GM21737 (cell line): ENCODE data around the gene MEIOB.
A peak's percentile ranks its signal among the peaks of the same experiment; 100 is the strongest.

Experiments used
- ATAC-seq: cut with Tn5 transposase; IDR thresholded peaks from one replicate; pipeline ENCODE4 v1.9.1; 2021; ENCODE audit warnings: mild to moderate bottlenecking, moderate library complexity; ENCODE audit not compliant: unreplicated experiment

Gene MEIOB

DNA sequence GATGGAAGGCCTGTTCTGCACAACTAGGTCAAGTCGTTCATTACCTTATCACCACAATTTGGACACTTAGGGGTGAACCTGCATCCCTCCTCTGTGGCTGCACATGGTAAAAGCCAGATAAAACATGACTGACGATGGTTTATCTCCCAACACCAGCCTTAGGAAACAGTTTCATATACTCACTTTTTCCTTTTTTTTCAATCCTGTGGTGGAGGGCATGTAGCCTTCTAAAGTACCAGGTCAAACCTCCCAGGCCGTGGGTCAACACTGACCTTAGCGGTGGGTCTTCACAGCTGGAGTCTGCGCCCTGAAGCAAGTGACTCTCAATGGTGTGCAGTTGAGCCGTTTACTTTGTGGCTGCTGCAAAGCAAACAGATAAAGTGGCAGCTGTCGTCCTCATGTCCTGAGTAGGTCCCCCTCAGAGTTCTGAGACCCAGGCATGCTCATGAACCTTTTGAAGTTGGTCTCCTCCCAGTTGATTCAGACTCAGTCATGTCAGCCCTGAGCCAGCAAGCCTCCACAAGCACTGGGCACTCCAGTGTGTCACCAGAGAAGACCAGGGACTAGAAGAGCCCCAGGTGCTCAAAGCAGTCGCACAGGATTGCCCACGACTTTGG lies 39.0 kb downstream of the MEIOB start:
- ATAC-seq, result no peak

DNA sequence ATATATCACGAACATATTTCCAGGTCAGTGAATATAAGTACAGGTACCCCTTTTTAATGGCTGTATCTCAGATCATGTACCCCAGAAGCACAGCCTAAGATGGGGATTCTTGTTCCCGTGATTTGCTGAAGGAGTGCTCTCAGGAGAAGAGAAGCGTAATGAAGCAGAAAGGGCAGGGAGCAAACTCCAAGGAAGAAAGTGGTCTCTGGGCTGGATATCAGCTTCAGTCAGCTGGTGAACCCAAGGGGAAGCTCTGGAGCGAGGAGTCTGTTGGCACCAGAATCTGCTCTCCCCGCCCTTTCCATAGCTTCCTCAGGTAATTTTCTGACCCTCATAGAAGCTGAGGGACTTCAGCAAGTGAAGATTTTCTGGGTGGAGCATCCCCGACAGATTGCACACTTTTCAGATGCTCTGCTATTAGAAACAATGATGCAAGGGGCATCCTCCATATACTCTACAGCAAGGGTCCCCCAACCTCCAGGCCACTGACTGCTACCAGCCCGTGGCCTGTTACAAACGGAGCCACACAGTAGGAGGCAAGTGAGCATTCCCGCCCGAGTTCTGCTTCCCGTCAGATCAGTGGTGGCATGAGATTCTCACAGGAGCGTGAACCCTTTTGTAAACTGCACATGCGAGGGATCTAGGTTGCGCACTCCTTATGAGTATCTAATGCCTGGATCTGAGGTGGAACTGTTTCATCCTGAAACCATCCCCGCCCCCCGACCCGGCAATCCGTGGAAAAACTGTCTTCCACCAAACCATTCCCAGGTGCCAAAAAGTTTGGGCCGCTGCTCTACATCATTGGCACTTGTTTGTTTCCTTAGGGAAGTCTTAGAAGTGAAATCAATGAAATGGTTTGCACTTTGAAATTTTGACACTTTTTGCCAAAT lies 40.5 kb downstream of the MEIOB start:
- no peak for ATAC-seq

DNA sequence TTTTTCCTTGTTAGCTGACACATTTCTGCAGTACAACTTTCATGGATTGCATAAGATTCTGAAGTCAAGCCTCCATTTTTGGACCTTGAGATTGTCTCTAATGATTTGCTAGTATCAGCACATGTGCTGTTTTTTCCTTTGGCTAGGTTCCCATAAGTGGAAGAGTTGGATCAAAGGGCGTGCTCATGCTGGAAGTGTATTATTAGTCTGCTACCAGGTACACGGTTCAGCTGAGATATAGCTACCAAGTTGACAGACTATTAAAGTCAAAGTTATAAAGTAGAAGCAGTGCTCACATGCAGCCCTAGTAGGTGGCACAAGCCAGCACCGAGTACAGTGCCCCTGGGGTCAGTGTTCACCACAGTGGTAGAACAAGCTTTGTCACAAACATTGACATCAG lies 41.8 kb downstream of the MEIOB start:
- ATAC-seq, result no peak

DNA sequence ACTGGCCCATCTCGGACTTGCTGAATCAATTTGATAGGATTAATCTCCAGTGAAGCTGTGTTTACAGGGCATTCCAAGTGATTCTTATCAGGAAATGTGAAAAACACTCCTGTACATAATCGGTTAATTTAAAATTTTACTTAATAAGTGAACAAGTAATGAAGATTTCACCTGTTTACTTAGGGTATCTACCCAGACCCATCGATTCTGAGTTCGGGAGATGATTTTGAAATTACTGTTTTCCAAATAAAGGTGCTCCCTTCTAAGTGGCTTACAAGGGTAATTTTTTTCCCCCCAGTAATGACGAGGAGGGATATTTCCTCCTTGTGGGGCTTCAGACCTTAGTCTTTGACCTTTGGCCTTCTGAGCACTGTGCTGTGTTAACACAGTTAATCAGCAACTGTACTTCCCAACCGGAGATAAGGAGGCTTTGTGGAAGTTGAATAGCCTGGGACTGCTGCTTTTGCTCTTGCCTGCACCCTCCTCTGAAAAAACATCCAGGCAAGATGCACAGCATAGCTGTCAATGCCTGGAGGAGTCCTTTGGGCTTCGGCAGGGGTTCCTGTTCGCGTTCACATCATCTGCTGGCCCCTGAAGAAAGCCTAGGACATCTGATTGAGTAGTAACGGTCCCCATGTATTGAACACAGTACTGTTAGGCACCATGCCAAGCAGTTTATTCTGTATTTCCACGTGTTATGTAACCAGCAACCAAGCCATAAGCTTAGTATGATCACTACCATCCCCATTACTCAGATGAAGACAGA lies 43.1 kb downstream of the MEIOB start:
- ATAC-seq, result no peak

DNA sequence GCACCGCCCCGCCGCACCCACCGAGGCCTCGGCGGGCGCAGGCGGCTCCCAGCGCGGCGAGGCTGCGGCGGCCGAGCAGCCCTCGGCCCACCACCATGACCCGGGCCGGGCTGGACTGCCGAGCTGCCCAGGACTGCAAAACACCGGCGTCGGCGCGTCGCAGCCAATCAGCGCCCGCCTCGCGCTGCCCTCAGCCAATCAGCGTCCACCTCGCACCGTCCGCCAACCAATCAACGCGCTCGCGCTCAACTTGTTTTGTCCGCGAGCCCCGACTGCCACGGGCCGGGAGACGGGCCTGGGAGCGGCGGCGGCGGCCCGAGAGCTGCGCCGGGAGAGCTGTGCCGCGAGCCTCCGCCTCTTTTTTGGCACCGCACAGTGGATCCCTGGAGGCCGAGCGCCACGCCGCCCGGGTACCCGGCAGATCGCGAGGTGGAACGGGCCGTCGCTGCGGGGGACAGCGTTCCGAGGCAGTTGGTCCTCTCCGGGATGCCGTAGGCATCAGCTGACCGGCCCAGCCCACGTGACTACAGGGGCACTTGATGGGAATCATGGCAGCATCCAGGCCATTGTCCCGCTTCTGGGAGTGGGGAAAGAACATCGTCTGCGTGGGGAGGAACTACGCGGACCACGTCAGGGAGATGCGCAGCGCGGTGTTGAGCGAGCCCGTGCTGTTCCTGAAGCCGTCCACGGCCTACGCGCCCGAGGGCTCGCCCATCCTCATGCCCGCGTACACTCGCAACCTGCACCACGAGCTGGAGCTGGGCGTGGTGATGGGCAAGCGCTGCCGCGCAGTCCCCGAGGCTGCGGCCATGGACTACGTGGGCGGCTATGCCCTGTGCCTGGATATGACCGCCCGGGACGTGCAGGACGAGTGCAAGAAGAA lies 45.0 kb downstream of the MEIOB start, which contains the start of the genes FAHD1 and HAGH:
Gene FAHD1, plus strand, starts transcription at position 516 of the 883 bp plus-strand sequence. Its CDS starts 33 bp downstream, at position 549.
Gene HAGH, minus strand, starts transcription at position 135 of the 883 bp plus-strand sequence. Its CDS starts 38 bp downstream, at position 97.
- peak; percentile 76 for ATAC-seq

DNA sequence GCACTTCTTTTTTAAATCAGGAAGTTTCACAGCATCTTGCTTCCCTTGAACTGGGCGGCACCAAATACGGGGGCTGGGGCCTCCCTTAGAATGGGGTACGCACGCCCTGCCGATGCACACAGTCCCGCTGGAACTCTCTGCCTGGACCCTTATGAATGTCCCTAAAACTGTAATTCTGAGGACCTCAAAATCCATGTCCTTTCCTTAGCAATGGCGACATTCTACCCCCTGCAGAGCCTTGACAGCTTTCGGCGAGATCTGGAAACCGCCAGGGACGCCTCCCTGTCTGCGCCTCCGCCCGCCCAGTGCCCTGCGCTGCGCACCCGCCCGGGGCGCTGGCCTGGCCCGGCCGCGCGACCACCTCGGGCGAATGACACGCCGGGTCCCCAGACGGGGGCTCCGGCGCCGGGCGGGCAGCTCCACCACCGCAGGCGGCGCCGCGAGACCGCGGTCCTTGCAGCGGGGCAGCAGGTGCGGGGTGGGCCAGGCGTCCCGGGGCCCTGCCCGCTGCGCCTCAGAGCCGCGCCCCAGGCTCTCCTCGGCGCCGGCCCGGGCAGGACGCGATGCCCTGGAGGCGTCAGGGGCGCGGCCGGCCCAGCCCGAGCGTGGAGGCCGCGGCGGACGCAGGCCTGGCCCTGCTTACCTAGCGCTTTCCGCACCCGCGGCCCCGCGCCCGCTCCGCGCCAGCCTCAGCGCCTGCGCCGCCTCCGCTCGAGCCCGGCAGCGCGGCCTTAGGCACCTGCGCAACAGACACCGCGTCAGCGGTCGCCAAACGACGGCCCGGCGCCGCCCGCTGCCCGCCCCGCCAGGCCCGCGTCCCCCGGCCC lies 45.9 kb downstream of the MEIOB start:
- ATAC-seq, result peak; percentile 43

DNA sequence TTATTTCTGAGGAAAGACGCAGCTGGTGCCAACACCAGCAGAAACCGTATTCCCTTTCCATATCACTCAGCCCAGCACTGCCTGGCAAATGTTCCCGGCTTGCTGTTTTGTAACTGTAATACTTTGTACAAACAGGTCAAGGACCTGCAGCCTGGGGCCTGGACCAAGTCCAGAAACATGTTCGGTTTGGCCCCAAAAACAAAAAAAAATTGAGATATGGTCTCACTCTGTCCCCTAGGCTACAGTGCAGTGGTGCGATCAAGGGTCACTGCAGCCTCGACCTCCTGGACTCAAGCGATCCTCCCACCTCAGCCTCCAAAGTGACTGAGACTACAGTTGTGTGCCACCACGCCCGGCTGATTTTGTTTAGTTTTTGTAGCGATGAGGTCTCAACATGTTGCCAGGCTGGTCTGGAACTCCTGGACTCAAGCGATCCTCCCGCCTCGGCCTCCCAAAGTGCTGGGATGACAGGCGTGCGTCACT lies 46.5 kb downstream of the MEIOB start:
- no peak for ATAC-seq

DNA sequence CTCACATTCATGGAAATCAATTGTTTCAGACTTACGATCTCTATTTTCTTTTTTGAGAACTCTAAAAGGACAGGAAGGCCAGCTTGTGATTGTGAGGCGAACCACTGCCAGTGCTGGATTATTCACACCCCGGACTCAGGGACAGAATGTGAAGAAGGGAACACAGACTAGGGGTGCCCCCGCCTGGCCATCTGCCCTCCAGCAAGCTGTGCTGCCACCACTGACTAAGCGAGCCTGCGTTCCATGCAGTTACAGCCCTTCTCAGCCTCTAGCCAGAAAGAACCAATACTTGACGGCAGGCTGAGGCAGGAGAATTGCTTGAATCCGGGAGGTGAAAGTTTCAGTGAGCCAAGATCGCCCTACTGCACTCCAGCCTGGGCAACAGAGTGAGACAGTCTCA lies 48.1 kb downstream of the MEIOB start:
- no peak for ATAC-seq

DNA sequence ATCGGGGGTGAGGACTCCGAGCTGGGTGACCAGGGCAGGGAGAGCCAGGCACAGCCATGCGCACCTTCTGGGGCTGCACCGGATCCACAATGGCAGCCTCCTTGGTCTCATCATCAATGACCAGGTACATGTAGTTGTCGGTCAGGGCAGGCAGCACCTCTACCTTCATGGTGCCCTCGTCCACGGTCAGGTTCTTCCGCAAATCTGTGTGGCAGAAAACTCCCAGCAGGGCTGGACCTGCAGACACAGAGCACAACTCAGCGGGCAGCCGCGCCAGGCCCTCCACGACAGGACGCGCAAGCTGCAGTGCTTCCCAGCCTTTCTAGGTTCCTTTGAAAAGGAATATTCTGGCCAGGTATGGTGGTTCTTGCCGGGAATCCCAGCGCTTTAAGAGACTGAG lies 49.2 kb downstream of the MEIOB start:
- no peak for ATAC-seq

DNA sequence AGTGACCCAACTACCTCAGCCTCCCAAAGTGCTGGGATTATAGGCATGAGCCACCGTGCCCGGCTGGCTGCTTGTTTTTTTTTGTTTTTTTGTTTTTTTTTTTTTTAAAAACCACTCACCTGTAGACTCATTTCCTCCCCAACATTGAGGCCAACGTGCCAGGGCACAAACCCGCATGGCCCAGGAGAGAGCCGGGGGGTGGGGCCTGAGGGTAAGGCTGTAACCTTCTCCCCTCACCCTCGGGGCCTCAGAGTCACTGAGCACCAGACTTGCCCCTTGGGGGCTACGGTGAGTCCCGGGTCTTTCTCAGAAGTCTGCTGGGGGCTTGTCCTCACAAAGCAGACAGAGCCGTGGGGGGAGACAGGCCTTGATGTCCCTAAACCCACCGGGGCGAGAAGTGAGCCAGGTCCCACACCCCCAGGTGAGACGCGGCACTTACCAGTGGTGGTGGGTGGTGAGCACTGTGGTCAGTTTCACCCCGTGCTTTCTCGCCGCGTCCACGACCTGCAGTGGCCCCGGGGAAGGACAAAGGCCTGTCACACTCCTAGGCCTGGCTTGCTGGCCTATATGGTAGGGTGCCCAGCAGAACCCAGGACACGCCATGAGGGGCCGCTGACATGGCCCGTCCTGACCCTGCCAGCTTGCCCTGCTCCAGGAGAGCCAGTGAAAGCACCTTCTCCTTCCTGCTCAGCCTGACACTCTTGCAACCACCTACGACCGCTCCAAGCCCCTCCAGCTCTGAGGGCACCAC lies 49.9 kb downstream of the MEIOB start:
- ATAC-seq, result no peak

DNA sequence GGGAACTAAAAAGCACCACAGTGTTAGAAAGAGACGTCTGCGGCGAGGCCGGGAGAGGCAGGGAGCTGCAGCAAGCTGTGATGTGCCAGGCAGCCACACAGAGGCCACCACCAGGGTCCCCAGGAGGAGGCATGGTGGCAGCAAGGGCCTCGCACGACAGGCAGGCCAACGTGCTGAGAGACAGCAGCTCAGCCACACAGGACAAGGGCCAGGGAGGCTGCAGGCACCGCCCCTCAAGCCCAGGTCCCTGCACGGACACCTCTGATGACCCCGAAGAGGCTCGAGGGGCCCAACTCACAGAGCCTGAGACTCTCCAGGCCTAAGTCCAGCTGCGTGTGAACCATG lies 51.0 kb downstream of the MEIOB start:
- ATAC-seq, result no peak

DNA sequence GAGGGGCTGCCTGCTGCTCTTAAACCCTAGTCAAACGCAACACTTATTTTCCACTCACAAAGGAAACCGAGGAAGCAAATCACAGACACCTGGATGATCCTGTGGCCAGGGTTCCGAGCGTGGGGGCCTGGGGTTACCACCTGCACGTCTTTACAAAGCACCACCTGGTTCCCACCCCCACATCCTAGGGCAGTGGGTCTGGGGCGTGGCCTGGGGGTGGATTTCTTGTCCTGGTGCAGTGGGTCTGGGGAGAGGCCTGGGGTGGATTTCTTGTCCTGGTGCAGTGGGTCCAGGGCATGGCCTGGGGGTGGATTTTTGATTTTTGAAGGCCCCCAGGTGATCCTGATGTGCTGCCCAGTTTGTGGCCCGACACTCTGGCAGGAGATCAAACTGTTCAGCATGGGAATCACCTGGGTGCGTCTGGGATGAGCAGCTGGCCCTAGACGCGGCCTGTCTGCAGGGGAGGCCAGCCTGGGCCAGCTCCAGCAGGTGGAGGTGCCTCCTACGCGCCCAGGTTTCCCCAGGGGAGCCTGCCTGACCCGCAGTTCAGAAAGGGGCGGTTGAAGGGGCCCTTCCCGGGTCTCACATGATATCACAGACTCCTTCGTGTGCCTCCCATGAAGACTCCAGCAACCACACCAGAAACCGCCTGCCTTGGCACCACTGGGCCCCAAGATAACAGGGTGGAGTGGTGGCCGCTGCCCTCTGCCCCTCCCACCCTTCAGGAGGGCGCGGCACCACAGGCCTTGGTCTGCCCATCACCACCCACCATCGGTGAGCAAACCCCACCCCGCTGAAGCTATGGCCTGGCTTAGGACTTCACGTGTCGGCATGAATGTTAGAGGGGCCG lies 51.6 kb downstream of the MEIOB start:
- no peak for ATAC-seq

DNA sequence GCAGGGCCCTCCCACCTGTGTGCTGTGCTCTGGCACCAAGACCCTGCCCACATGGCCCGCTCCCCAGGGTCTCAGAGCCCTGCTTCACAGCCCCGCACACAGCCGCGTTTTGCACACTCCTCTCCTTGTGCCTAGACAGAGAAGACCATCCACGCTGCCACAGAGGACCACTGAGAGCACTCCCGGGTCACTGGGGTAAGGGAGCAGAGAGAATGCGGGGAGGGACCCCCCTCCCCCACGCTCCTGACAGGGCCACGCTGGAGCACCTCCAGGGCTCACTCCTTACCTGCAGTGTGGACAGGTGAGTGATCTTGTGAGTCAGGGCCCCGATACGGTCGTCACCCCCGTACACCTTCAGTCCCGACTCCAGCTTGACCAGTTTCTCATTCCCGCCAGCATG lies 52.4 kb downstream of the MEIOB start:
- no peak for ATAC-seq

DNA sequence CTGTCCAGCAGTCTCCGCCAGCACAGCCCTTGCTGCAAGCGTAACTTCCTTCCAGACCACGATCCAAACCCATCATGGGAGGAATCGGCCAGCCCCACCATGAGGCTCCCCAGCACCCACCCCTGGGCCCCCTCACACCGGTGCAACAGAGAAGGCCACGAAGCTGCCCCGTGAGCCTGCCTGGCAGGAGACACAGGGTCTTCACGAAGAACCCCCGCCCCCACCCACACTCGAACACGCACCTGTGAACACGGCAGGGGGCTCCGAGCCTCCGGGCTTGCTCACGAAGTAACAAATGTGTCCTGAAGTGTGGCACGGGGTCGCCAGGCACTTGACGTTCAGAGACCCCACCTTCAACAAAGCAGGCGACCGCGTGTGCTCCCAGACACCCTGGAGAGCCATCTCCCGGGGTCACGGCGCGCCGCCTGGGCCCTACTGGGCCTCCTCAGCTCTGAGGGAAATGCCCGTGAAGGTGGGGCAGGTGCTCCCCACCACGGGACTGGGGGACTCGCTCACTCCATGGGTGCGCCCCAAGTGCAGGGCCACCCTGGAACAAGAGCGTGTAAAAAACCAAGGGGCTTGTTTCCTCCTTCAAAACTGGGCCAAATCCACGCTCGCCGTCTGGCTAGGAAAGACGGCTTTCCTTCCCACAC lies 53.0 kb downstream of the MEIOB start:
- no peak for ATAC-seq

DNA sequence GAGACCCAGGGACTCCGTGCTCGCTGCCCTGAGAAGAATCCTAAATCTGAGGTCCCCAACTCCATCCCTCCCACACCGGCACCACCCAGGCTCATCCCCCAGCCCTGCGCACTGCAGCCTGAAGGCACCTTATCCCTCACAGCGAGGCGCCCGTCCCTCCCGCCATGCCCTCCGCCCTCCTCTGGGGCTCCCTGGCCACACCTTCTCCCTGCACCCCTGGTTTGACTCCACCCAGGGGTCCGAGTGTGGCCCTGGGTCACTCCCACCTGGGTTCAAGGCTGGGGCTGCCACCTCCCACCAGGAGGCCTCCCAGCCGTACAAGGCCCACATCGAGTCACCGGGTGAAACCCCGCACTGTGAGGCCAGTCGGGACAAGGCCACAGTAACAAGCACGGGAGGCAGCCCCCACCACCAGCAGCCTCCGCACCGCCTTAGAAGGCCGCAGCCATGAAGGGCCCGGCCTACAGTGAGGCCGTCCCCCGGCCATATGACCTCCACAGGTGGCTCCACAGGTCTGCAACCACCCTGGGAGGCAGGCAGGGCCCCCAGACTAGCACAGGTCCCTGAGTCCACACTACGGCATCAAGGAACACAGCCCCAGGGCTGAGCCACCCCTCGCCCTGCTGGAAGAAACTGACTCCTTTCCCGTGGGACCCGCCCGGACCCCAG lies 53.6 kb downstream of the MEIOB start:
- ATAC-seq, result no peak

DNA sequence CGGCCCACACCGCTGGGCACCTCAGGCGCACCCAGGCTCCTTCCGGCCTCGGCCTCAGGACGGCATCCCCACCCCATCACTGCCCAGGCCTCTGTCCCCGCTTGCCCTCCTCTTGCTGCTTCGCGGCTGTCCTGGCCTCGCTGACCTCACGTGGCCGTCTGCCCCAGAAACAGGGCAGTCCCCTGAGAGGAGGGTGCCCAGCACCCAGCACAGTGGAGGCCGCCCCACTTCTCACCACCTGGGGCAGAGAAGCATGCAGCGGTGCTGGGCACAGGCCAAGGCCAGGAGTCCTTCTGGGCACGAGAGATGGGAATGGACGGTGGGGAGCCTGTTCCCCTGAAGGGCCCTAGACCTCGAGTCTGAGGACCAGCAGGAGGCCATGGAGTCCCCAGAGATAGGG lies 54.2 kb downstream of the MEIOB start:
- no peak for ATAC-seq

DNA sequence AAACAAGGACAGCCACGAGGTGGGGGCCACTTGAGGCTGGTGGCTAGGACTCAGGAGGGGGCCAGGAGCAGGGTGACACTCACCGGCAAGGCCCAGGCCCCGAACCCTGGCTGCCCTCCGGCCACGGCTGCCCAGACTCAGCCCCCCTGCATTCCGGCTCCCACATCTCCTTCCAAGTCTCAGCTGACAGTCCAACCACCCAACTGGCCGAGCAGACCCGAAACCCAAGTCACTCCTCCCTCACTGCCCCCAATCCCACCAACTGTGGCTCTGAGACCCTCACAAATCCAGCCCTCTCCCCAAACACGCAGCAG lies 54.7 kb downstream of the MEIOB start:
- ATAC-seq, result no peak
